Measurements from ENCODE around the gene LDB2. TPM values are rescaled to one million over a fixed set of nuclear protein-coding genes. Genes with fewer than 3 reads are reported as not detected.
"Not testable (repeated sequence)": the region's sequence is repeated elsewhere in the genome, so short reads cannot be mapped to it uniquely, and the experiment has no call there.

LDB2 gene
- 10 to 100 TPM; 30.3 to 45.4 TPM for total RNA-seq
- long read RNA-seq, partial matches to known transcripts = 0 of 25 reads
- long read RNA-seq, other reads (novel, unspliced or antisense) = 19 of 25 reads

DNA sequence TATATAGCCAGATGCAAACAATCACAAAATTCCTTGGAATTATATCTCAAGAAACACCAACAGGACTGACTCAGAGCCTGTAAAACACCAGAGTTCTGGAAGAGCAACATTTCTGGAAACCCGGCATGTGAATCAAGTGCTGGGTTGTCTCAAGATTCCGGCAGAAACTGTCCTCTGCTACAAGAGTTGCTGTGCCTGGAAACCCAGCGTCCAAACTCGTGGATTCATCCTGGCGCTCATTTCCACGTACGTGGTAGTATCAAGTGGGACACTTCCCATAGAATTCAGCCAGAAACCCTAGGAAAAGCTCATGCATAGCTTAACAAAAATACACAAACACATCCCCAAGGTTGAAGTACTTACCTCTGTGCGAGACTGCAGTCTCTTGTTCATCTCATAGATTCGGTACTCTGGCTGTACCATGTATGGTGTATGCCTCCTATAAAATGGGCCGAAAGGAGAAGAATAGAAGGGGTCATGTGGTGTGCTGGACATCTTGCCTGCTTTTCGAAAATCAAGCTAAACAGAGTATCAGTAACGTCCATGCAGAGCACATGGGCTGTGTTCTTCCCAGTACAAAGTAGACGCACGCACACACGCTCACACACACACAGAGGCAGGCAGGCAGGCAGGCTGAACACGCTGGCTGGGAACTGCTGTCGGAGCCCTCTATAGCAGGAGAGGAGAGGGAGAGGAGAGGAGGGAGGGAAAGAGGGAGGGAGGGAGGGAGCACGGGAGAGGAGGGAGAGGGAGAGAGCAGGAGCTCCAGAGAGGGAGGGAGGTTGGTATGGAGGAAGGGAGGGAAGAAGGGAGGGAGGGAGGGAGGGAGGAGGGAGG, at the start of gene LDB2:
LDB2 (minus strand) TSS at position 655 of the 837 bp plus-strand sequence.
- intact Hi-C loops (cut with DNase I) = no loop called here
- peak; percentile 91 to 95 for ATAC-seq

GRCh38 chr4:16942491-16942890, 44.0 kb upstream of the LDB2 start:
- no peak for DNase-seq
- intact Hi-C loops (cut with DNase I) = no loop called here
- no peak for ATAC-seq

More for the DNA sequence above, at the start of gene LDB2:
- peak; percentile 70 for DNase-seq

GRCh38 chr4:16939178-16939577, 40.7 kb upstream of the LDB2 start:
- no peak for ATAC-seq
- no peak for DNase-seq
- intact Hi-C loops (cut with DNase I) = no loop called here

DNA sequence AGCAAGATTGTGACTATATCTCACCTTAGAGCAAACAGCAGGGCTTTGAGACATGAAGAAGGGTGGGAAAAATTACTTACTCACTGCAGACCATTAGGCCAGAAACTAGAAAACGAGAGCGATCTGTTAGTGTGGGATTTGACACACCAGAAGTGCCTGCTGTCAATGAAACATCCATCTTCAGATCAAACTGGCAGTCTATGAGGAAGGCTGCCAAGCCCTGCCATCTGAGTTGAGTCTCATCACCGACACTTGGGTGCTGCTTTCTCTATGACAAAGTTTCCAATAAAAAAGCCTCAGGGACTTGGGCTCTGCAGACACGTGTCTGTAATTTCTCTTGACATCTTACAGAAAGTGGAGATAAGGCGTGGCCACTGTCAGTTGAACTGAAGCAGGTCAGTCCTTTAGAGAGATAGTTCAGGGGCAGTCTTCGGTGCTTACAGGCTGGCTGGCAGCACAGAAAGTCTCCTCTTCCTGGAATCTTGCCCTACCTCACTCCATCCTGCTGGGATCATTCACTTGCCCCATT, 40.1 kb upstream of the LDB2 start:
- intact Hi-C loops (cut with DNase I) = no loop called here
- ATAC-seq (no peak), DNase-seq (no peak)

DNA sequence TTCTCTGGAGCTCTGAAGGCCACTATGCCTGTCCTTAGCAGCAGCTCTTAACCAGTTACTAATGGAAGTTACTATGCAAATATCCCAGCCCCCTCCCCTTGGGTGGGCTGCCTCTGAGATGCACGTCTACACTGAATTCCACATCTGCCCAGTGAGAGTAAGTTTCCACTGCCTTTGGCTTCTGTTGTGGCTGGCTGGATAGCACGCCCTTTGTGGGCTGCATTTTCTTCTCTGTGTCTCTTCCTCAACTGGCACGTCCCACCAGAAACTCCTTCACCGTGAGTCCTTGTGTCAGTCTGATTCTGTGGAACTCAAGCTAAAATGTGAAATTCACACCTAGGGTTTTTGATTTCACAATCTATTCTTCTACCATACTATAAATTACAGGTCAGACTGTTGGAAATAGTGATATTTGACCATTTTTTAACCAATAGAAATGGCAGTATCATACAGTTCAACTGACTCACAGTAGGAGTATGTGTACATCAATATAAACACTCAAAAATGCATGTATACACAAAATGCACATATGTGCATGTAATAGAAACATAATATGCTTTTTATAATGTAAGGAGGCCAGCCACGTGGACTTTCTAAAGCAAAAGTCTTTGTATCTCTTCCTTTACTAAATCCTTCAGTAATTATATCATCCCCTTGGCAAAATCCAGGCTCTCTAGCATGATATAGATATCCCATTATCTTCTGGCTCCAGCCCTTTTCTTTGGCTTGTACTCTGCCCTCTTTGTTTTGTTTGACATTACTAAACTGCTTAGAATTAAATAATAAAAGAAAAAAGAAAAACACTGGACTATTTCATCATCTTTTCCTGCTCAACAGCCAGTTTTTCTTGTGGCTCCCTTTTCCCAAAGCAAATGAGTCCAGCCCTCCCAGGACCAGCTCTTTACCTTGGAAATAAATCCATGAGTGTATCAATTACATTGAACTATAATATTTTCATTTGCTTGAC, 33.2 kb upstream of the LDB2 start:
- DNase-seq (no peak), ATAC-seq (peak in 1 of 2 donors; percentile 71)
- intact Hi-C loops (cut with DNase I) = no loop called here

DNA sequence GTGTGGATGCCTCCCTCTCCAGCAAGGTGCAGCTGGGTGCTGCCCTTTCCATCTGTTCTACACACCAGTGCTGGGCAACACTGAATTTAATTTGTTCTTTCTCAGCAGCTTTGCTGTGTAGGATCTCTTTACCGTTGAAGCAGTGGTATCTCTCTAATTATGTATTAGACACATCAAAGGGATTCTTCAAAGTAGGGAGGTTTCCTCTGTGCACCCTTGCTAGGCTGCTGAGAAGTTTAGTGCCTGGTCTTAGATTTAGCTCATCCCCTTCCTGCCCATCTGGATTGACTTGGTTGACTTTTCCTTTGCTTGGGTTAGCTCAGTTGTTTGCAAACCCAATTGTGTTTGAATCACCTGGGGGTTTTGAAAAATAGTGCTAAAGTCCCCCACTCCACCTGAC, 27.8 kb upstream of the LDB2 start:
- ATAC-seq = no peak
- intact Hi-C loops (cut with DNase I) = no loop called here

DNA sequence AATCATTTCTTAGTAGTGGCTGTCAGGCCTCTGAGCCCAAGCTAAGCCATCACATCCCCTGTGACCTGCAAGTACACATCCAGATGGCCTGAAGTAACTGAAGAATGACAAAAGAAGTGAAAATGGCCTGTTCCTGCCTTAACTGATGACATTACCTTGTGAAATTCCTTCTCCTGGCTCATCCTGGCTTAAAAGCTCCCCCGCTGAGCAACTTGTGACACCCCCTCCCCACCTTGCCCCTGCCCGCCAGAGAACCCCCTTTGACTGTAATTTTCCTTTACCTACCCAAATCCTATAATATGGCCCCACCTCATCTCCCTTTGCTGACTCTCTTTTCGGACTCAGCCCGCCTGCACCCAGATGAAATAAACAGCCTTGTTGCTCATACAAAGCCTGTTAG, 20.3 kb upstream of the LDB2 start:
- DNase-seq; ATAC-seq; intact Hi-C loops (cut with DNase I): not testable (repeated sequence)

More for the DNA sequence above, 27.8 kb upstream of the LDB2 start:
- DNase-seq = no peak

- no peak for DNase-seq
- peak; percentile 8 to 36 for ATAC-seq
- intact Hi-C loops (cut with DNase I) = no loop called here
These were observed 18.4 kb upstream of the LDB2 start for GRCh38 chr4:16916719-16917337.

- ATAC-seq = no peak
- intact Hi-C loops (cut with DNase I) = no loop called here
These were observed 17.6 kb upstream of the LDB2 start for GRCh38 chr4:16916031-16916430.

GRCh38 chr4:16914208-16914607, 15.8 kb upstream of the LDB2 start:
- ATAC-seq = peak in 1 of 2 donors; percentile 65
- intact Hi-C loops (cut with DNase I) = loop anchor here (5.0 kb wide), 2 partner anchors 408 to 413 kb away; no protein-coding TSS in a partner anchor

More at GRCh38 chr4:16916031-16916430, 17.6 kb upstream of the LDB2 start:
- no peak for DNase-seq

GRCh38 chr4:16912896-16913295, 14.5 kb upstream of the LDB2 start:
- DNase-seq (no peak), ATAC-seq (no peak)
- intact Hi-C loops (cut with DNase I) = loop anchor here (5.0 kb wide), 2 partner anchors 409 to 414 kb away; no protein-coding TSS in a partner anchor

More at GRCh38 chr4:16914208-16914607, 15.8 kb upstream of the LDB2 start:
- no peak for DNase-seq

DNA sequence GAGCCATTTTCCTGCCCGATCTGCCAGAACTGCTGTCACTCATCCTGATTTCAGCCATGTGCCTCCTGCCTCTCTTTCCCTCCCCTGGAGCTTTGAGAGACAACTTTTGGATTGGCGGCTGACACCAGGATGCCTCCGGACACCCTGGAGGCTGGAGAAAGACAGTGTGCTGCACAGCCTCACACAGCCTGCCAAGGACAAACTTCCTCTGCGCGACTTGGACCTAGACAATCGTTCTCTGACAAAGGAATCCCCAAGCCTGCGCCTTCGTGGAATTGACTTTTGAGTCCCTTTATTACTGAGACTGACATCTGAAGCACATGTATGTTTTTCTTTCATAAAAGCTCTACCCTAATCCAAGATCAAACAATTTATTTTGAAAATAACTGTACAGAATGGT, 10.8 kb upstream of the LDB2 start:
- ATAC-seq = peak in 1 of 2 donors; percentile 22
- intact Hi-C loops (cut with DNase I) = no loop called here

GRCh38 chr4:16908377-16909021, 10.1 kb upstream of the LDB2 start:
- ATAC-seq (no peak), DNase-seq (no peak)
- intact Hi-C loops (cut with DNase I) = no loop called here

More for the DNA sequence above, 10.8 kb upstream of the LDB2 start:
- DNase-seq = no peak

- DNase-seq = no peak
- ATAC-seq = no peak
- intact Hi-C loops (cut with DNase I) = no loop called here
These were observed 1.9 kb upstream of the LDB2 start for GRCh38 chr4:16900325-16900724.

GRCh38 chr4:16896881-16897750, 1.3 kb downstream of the LDB2 start:
- DNase-seq (no peak), ATAC-seq (no peak)
- intact Hi-C loops (cut with DNase I) = no loop called here

DNA sequence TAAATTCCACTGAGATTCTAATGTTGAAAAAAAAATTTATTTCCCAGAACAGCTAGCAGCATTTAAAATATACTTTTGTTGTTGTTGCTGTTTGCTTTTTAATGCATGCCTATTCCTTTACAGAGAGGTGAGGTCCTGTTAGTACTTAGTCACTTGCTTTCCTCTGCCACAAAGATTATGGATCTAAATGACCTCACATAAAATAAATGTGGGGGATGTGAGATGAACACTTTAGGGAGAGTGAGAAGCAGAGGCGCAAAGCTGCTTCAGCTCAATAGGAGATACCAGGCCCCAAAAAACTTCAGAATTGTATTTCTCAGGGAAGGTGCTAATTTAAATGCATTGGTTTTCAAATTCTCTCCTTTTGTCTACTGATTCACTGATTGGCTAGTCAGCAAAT, 4.0 kb downstream of the LDB2 start:
- DNase-seq = no peak
- no peak for ATAC-seq
- intact Hi-C loops (cut with DNase I) = no loop called here

- no peak for ATAC-seq
- intact Hi-C loops (cut with DNase I) = no loop called here
- DNase-seq = no peak
These were observed 5.2 kb downstream of the LDB2 start for GRCh38 chr4:16893141-16893651.

Data from left cardiac atrium (tissue), 4 donors.